ENCODE data around the gene CCDC57. TPM values are rescaled to one million over a fixed set of nuclear protein-coding genes. Genes with fewer than 3 reads are reported as not detected.
A peak's percentile ranks its signal among the peaks of the same experiment; 100 is the strongest.

The CCDC57 gene
- total RNA-seq, 1 donor from 2014 or later, result 50.5 TPM

DNA sequence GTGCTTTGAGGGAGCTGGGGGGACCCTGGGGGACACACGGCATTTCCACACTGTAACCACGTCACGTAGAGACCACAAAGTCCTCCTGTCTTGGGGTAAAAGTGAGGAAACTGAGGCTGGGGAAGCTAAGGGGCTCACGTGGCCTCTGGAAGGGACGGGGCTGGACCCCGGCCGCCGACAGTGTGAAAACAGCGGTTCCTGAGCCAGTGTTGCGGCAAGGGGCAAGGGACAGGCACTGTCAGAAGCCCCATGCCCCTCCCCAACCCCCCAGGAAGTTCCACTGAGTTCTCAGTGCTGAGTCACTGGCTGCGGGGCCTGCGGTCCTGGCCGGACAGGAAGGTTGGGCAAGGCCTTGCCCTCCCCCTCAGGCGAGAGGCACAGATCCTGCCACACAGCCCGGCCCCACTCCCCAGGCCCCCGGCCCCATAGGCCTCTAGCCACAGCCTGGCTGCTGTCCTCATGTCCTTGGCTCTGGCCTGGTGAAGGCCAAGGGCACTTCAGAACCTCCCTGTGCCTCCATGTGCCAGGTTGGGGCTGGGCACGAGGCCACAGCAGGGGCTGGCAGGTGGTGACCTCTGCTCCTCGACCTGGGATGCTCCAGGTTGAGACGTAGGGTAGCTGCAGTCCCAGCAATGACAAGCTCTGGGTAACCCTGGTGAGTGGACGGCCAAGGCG is 5.0 kb upstream of the CCDC57 start:
- H3K4me1 ChIP-seq, result peaks cover 40% of the 10 kb centered on the region
- intact Hi-C loops (cut with DNase I), result no loop called here
- H3K9me3 ChIP-seq, result no peaks in the 10 kb centered on the region
- no peak overlapping the region for H3K4me3 ChIP-seq
- no peaks in the 10 kb centered on the region for H3K36me3 ChIP-seq
- peak overlapping the region; percentile 89 for H3K27ac ChIP-seq
- ATAC-seq (peak; percentile 48), DNase-seq (peak; percentile 87)
- no peaks in the 10 kb centered on the region for H3K27me3 ChIP-seq
- TF ChIP-seq, protein P1, sequence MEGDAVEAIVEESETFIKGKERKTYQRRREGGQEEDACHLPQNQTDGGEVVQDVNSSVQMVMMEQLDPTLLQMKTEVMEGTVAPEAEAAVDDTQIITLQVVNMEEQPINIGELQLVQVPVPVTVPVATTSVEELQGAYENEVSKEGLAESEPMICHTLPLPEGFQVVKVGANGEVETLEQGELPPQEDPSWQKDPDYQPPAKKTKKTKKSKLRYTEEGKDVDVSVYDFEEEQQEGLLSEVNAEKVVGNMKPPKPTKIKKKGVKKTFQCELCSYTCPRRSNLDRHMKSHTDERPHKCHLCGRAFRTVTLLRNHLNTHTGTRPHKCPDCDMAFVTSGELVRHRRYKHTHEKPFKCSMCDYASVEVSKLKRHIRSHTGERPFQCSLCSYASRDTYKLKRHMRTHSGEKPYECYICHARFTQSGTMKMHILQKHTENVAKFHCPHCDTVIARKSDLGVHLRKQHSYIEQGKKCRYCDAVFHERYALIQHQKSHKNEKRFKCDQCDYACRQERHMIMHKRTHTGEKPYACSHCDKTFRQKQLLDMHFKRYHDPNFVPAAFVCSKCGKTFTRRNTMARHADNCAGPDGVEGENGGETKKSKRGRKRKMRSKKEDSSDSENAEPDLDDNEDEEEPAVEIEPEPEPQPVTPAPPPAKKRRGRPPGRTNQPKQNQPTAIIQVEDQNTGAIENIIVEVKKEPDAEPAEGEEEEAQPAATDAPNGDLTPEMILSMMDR (IDR thresholded peaks at IDR 0.05), result no peak

DNA sequence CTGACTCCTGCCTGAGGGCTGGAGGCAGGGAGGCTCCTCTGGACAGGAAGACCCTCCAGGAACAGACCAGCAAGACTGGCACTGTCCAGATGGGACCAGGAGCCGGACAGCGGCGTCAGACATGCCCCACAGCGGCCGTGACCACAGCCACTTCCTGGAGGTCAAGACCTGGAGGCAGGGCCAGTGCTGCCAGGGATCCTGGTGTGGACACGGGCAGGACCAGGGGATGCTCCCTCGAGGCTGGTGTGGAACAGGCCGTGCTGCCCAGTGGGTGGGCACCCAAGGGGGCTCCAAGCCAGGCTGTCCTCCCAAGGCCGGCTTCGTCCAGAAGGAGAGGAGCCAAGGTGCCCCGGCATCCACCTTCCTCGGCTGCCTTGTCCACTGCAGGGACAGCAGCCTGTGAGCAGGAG is 4.5 kb upstream of the CCDC57 start:
- no peaks in the 10 kb centered on the region for H3K36me3 ChIP-seq
- ATAC-seq (no peak), DNase-seq (peak; percentile 81)

GRCh38 chr17:82216301-82217119 is 3.9 kb upstream of the CCDC57 start:
- Histone ChIP-seq H3K27me3 (no peaks in the 10 kb centered on the region), H3K9me3 (no peaks in the 10 kb centered on the region), H3K4me3 (no peak overlapping the region), H3K4me1 (peaks cover 47% of the 10 kb centered on the region), H3K36me3 (no peaks in the 10 kb centered on the region), H3K27ac (peak overlapping the region; percentile 89)
- ATAC-seq (peak; percentile 79), DNase-seq (peak; percentile 94)
- intact Hi-C loops (cut with DNase I), result no loop called here
- TF ChIP-seq, protein P1 (IDR thresholded peaks at IDR 0.05), result no peak

More for the DNA sequence above, 4.5 kb upstream of the CCDC57 start:
- Histone ChIP-seq H3K27ac (peak overlapping the region; percentile 89), H3K27me3 (no peaks in the 10 kb centered on the region), H3K4me3 (no peak overlapping the region), H3K4me1 (peaks cover 40% of the 10 kb centered on the region), H3K9me3 (no peaks in the 10 kb centered on the region)
- intact Hi-C loops (cut with DNase I), result no loop called here
- TF ChIP-seq, protein P1 (IDR thresholded peaks at IDR 0.05), result no peak

DNA sequence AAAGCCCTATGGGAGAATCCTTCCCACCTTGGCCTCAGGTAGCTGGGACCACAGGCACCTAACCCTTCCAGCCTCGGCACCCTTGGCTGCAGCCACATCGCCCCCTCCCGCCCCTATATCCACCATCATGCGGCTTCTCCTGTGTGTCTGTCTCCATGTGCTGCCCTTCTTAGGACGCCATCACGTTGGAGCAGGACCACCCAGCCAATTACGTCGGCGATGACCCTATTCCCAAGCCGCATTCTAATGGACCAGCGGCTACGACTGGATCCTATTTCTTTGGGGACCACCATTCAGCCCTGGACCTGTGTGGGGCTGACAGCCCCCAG is 3.3 kb upstream of the CCDC57 start:
- intact Hi-C loops (cut with DNase I), result no loop called here
- DNase-seq, result no peak
- Histone ChIP-seq H3K27me3 (no peaks in the 10 kb centered on the region), H3K4me3 (no peak overlapping the region), H3K27ac (peak overlapping the region; percentile 89), H3K4me1 (peaks cover 47% of the 10 kb centered on the region), H3K9me3 (no peaks in the 10 kb centered on the region), H3K36me3 (no peaks in the 10 kb centered on the region)
- ATAC-seq, result no peak
- TF ChIP-seq, protein P1 (IDR thresholded peaks at IDR 0.05), result no peak

DNA sequence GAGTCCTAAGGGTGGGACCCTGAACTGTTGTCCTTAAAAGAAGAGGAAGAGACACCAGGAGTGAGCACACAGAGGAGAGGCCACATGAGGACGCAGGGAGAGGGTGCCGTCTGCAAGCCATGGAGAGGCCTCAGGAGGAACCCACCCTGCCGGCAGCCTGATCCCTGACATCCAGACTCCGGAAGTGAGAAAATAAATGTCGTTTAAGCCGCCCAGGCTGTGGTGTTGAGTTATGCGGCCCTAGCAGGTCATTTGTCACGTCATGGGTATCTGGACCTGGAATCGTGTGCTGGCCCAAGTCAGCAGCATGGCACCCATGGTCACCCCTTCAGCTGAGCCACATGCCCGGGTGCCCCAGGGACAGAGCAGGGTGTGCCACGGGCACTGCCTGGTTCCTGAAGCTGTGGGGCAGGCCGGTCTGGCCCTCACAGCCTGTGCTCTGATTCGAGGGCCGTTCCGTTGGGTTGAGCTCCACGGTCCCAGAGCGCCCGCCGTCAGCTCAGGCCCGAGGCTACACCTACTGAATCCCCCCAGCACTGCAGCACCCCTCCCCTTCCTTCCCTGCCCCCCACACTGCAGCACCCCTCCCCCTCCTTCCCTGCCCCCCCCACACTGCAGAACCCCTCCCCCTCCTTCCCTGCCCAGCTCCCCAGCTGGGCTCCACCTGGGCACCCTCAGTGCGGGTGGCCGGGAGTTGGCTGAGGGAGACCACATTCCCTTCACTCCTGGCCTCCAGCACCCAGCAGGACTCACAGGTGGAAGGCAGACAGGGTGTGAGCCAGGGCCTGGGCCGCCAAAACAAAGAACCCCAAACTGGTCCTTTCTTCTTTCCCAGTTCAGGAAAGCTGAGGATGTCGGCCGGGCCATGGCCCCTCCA is 2.7 kb upstream of the CCDC57 start:
- DNase-seq (peak; percentile 64), ATAC-seq (no peak)
- no peaks in the 10 kb centered on the region for H3K36me3 ChIP-seq
- H3K27ac ChIP-seq, result peak overlapping the region; percentile 89
- TF ChIP-seq, protein P1 (IDR thresholded peaks at IDR 0.05), result no peak
- intact Hi-C loops (cut with DNase I), result no loop called here
- H3K27me3 ChIP-seq, result no peaks in the 10 kb centered on the region
- peaks cover 47% of the 10 kb centered on the region for H3K4me1 ChIP-seq
- no peak overlapping the region for H3K4me3 ChIP-seq
- no peaks in the 10 kb centered on the region for H3K9me3 ChIP-seq

Measured in upper lobe of right lung (tissue), 1 donor.